ENCODE measurements around the gene TTLL7.

Gene TTLL7

GRCh38 chr1:83978056-83978455 is 20.9 kb downstream of the TTLL7 start:
- Mint-ChIP-seq H3K9me3 (no peaks in the 10 kb centered on the region), H3K4me1 (ENCODE audit: low read depth in 2 of 2) (no peaks in the 10 kb centered on the region), H3K27ac (no peak overlapping the region), H3K36me3 (ENCODE audit: insufficient read depth) (no peaks in the 10 kb centered on the region), H3K27me3 (peaks cover 12 to 15% of the 10 kb centered on the region in 2 donors), H3K4me3 (no peak overlapping the region)
- DNase-seq = no peak
- ATAC-seq (replicated peaks) = no peak

- Mint-ChIP-seq H3K4me3 (no peak overlapping the region), H3K27me3 (peaks cover 19 to 22% of the 10 kb centered on the region in 2 donors), H3K9me3 (no peaks in the 10 kb centered on the region), H3K4me1 (ENCODE audit: low read depth in 2 of 2) (no peaks in the 10 kb centered on the region), H3K36me3 (ENCODE audit: insufficient read depth) (no peaks in the 10 kb centered on the region), H3K27ac (no peak overlapping the region)
- no peak for ATAC-seq (replicated peaks)
- DNase-seq = no peak
Observed at GRCh38 chr1:83976920-83977319, 22.0 kb downstream of the TTLL7 start.

GRCh38 chr1:83970802-83971201 is 28.1 kb downstream of the TTLL7 start:
- Mint-ChIP-seq H3K9me3 (no peaks in the 10 kb centered on the region), H3K27me3 (peaks cover 27 to 37% of the 10 kb centered on the region in 2 donors), H3K27ac (no peak overlapping the region), H3K4me1 (ENCODE audit: low read depth in 2 of 2) (no peaks in the 10 kb centered on the region), H3K4me3 (no peak overlapping the region), H3K36me3 (ENCODE audit: insufficient read depth) (no peaks in the 10 kb centered on the region)
- DNase-seq = no peak
- no peak for ATAC-seq (replicated peaks)

- H3K9me3 Mint-ChIP-seq = no peaks in the 10 kb centered on the region
- ATAC-seq (replicated peaks) = no peak
- H3K4me1 Mint-ChIP-seq (ENCODE audit: low read depth in 2 of 2) = no peaks in the 10 kb centered on the region
- no peak overlapping the region for H3K27ac Mint-ChIP-seq
- H3K36me3 Mint-ChIP-seq (ENCODE audit: insufficient read depth) = no peaks in the 10 kb centered on the region
- no peak overlapping the region for H3K4me3 Mint-ChIP-seq
- peaks cover 27 to 37% of the 10 kb centered on the region in 2 donors for H3K27me3 Mint-ChIP-seq
- no peak for DNase-seq
Observed at GRCh38 chr1:83970114-83970513, 28.8 kb downstream of the TTLL7 start.

- Mint-ChIP-seq H3K36me3 (ENCODE audit: insufficient read depth) (no peaks in the 10 kb centered on the region), H3K4me3 (no peak overlapping the region), H3K4me1 (ENCODE audit: low read depth in 2 of 2) (no peaks in the 10 kb centered on the region), H3K27ac (no peak overlapping the region), H3K9me3 (no peaks in the 10 kb centered on the region), H3K27me3 (peaks cover 19 to 28% of the 10 kb centered on the region in 2 donors)
- ATAC-seq (replicated peaks) = no peak
- DNase-seq = no peak
Observed at GRCh38 chr1:83967336-83967735, 31.6 kb downstream of the TTLL7 start.

- no peak overlapping the region for H3K27ac Mint-ChIP-seq
- no peaks in the 10 kb centered on the region for H3K4me1 Mint-ChIP-seq (ENCODE audit: low read depth in 2 of 2)
- H3K9me3 Mint-ChIP-seq = no peaks in the 10 kb centered on the region
- H3K27me3 Mint-ChIP-seq = peaks cover 16 to 24% of the 10 kb centered on the region in 2 donors
- ATAC-seq (replicated peaks) (no peak), DNase-seq (no peak)
- no peak overlapping the region for H3K4me3 Mint-ChIP-seq
- H3K36me3 Mint-ChIP-seq (ENCODE audit: insufficient read depth) = no peaks in the 10 kb centered on the region
Observed at GRCh38 chr1:83964153-83964552, 34.8 kb downstream of the TTLL7 start.

GRCh38 chr1:83961571-83962295 is 37.2 kb downstream of the TTLL7 start:
- no peaks in the 10 kb centered on the region for H3K9me3 Mint-ChIP-seq
- H3K27ac Mint-ChIP-seq = no peak overlapping the region

GRCh38 chr1:83960669-83961277 is 38.2 kb downstream of the TTLL7 start:
- H3K4me1 Mint-ChIP-seq (ENCODE audit: low read depth in 2 of 2) = no peaks in the 10 kb centered on the region

More at GRCh38 chr1:83961571-83962295, 37.2 kb downstream of the TTLL7 start:
- Mint-ChIP-seq H3K4me1 (ENCODE audit: low read depth in 2 of 2) (no peaks in the 10 kb centered on the region), H3K4me3 (no peak overlapping the region), H3K36me3 (ENCODE audit: insufficient read depth) (no peaks in the 10 kb centered on the region), H3K27me3 (peaks cover 0 to 10% of the 10 kb centered on the region in 2 donors)
- DNase-seq (no peak), ATAC-seq (replicated peaks) (no peak)

GRCh38 chr1:83959824-83960498 is 39.0 kb downstream of the TTLL7 start:
- DNase-seq = no peak
- H3K4me1 Mint-ChIP-seq (ENCODE audit: low read depth in 2 of 2) = no peaks in the 10 kb centered on the region
- H3K4me3 Mint-ChIP-seq = no peak overlapping the region
- no peaks in the 10 kb centered on the region for H3K9me3 Mint-ChIP-seq
- ATAC-seq (replicated peaks) = no peak
- no peak overlapping the region for H3K27ac Mint-ChIP-seq
- H3K27me3 Mint-ChIP-seq = peaks cover 0 to 10% of the 10 kb centered on the region in 2 donors
- no peaks in the 10 kb centered on the region for H3K36me3 Mint-ChIP-seq (ENCODE audit: insufficient read depth)

More at GRCh38 chr1:83960669-83961277, 38.2 kb downstream of the TTLL7 start:
- no peak for ATAC-seq (replicated peaks)
- Mint-ChIP-seq H3K4me3 (no peak overlapping the region), H3K9me3 (no peaks in the 10 kb centered on the region), H3K36me3 (ENCODE audit: insufficient read depth) (no peaks in the 10 kb centered on the region), H3K27ac (no peak overlapping the region), H3K27me3 (peaks cover 0 to 10% of the 10 kb centered on the region in 2 donors)
- no peak for DNase-seq

- Mint-ChIP-seq H3K4me1 (ENCODE audit: low read depth in 2 of 2) (no peaks in the 10 kb centered on the region), H3K27ac (no peak overlapping the region), H3K4me3 (no peak overlapping the region), H3K9me3 (no peaks in the 10 kb centered on the region), H3K27me3 (peaks cover 0 to 5% of the 10 kb centered on the region in 2 donors), H3K36me3 (ENCODE audit: insufficient read depth) (no peaks in the 10 kb centered on the region)
- DNase-seq = no peak
- no peak for ATAC-seq (replicated peaks)
Observed at GRCh38 chr1:83958704-83959103, 40.2 kb downstream of the TTLL7 start.

- Mint-ChIP-seq H3K4me3 (no peak overlapping the region), H3K27ac (no peak overlapping the region), H3K27me3 (peaks cover 10 to 17% of the 10 kb centered on the region in 2 donors), H3K36me3 (ENCODE audit: insufficient read depth) (no peaks in the 10 kb centered on the region), H3K4me1 (ENCODE audit: low read depth in 2 of 2) (no peaks in the 10 kb centered on the region), H3K9me3 (no peaks in the 10 kb centered on the region)
- DNase-seq = no peak
- no peak for ATAC-seq (replicated peaks)
Observed at GRCh38 chr1:83954166-83954823, 44.6 kb downstream of the TTLL7 start.

- DNase-seq (no peak), ATAC-seq (replicated peaks) (no peak)
- no peak overlapping the region for H3K4me3 Mint-ChIP-seq
- no peaks in the 10 kb centered on the region for H3K9me3 Mint-ChIP-seq
- no peak overlapping the region for H3K27ac Mint-ChIP-seq
- peaks cover 14 to 24% of the 10 kb centered on the region in 2 donors for H3K27me3 Mint-ChIP-seq
- no peaks in the 10 kb centered on the region for H3K4me1 Mint-ChIP-seq (ENCODE audit: low read depth in 2 of 2)
- H3K36me3 Mint-ChIP-seq (ENCODE audit: insufficient read depth) = no peaks in the 10 kb centered on the region
Observed at GRCh38 chr1:83950106-83950661, 48.7 kb downstream of the TTLL7 start.

- ATAC-seq (replicated peaks) (no peak), DNase-seq (no peak)
- H3K27ac Mint-ChIP-seq = no peak overlapping the region
- peaks cover 3 to 7% of the 10 kb centered on the region in 2 donors for H3K9me3 Mint-ChIP-seq
- peaks cover 0 to 7% of the 10 kb centered on the region in 2 donors for H3K27me3 Mint-ChIP-seq
- H3K4me3 Mint-ChIP-seq = no peak overlapping the region
- H3K4me1 Mint-ChIP-seq (ENCODE audit: low read depth in 2 of 2) = no peaks in the 10 kb centered on the region
- H3K36me3 Mint-ChIP-seq (ENCODE audit: insufficient read depth) = no peaks in the 10 kb centered on the region
Observed at GRCh38 chr1:83942914-83943313, 56.0 kb downstream of the TTLL7 start.

Measured in effector memory CD8-positive, alpha-beta T cell (primary cell).